DMS79 treated with DMSO at 0.1 percent for 48 hours (cell line): Measurements from ENCODE around the gene GPR101.

Source experiments
- DNase-seq: peaks from one replicate; lab custom pipeline; 2025; lab: John Stamatoyannopoulos, UW

The GPR101 gene, protein sequence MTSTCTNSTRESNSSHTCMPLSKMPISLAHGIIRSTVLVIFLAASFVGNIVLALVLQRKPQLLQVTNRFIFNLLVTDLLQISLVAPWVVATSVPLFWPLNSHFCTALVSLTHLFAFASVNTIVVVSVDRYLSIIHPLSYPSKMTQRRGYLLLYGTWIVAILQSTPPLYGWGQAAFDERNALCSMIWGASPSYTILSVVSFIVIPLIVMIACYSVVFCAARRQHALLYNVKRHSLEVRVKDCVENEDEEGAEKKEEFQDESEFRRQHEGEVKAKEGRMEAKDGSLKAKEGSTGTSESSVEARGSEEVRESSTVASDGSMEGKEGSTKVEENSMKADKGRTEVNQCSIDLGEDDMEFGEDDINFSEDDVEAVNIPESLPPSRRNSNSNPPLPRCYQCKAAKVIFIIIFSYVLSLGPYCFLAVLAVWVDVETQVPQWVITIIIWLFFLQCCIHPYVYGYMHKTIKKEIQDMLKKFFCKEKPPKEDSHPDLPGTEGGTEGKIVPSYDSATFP

DNA sequence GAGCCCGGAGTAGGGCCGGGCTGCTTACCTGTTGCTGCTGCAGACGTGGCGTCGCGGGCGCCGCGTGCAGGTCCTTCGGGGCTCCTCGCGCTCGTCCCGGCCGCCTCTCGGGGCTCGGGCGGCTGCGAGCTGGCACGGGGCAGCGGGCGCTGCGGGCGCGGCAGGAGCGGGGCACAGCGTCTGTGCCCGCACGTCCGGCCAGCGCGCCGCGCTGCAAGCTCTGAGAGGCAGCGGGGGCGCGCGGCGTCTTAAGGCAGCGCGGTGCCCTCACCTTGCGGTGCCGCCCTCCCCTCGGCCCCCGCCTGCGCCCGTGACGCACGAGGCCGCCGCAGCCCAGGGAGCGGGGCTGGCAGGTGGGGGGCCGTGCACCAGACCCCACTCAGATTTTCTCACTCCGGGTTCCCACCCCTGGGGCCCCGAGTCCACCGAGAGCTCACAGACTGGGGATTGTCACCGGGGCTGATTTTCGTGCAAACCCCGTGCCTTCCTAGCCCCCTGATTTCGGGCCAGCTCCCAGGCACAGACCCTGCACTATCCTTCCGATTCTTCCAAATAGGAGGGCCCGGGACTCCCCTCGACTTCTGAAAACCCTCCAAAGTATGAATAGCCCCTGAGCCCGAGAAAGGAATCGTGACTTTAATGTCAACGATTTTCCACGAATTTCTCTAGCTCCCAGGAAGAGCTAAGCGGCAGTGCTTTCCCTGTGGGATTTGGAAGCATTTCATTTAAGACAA, at the start of gene GPR101:
Gene GPR101 (minus strand): TSS at position 222 of the 734 bp plus-strand sequence. CDS start 2,321 bp downstream, outside the sequence.
- no peak for DNase-seq

DNA sequence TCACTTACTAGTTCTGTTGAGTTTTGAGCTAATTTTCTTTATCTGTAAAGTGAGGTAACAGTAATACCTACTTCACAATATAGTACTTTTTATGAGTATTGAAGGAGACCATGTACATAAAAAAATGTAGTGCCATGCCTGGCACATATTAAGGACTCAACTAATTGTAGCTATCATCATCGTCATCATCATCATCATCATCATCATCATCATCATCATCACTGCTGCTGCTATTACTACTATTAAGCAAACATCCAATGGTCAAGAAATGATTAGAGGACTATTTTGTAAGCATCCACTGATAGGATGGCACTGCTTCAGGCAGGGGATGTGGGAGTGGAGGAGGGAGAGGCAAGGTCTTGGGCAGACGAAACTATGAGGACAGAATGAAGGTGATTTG, 47.4 kb upstream of the GPR101 start:
- DNase-seq, result no peak

DNA sequence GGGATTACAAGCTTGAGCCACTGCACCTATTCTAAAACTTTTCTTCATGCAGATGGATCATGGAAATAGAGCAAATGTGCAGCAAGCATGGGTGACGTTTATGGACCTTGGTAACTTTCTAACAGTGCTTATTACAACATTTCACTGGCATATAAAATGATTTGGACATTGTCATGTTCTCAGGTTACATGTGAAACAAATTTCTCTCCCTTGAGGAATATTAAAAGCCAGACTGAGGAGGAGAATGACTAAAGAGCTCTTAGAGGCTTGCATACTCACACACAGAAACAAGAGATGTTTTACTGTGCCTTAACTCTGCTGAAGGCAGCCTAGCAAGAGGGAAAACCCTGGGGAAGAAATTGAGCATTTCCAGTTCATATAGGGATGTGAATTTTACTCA, 38.6 kb upstream of the GPR101 start:
- DNase-seq, result no peak

DNA sequence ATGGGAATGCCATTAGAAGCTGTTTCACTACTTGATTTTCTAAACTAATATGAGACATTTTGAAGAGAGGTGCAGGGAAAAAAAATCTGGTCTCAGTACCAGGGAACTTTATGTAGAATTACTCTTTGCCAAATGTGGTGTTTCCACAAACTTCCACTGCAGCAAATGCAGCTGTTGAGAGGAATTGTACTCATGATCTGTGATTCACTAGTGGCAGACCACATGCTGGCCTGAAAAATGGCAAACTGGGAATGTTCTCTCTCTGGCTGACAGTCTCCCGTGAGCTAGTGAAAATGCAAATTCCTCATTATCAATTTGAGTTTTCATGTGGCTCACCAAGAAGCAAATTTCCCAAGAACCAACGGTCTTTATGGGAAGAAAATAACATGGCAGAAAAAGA, 37.8 kb upstream of the GPR101 start:
- DNase-seq, result no peak

DNA sequence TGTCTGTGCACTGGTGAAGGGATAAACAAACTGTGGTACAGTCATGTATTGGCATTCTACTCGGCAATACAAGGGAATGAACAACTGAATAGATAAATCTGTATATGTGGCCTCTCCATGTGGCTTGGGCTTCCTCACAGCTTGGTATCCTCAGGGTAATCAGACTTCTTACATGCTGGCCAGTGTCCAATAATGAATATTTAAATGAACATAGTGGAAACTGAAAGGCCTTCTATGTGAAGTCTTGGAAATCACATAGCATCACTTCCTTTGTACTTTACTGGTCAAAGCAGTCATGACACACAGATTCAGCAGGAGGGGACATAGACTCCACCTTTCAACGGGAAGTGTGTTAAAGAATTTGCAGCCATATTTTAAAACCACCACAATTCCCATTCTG, 33.4 kb upstream of the GPR101 start:
- DNase-seq, result no peak

DNA sequence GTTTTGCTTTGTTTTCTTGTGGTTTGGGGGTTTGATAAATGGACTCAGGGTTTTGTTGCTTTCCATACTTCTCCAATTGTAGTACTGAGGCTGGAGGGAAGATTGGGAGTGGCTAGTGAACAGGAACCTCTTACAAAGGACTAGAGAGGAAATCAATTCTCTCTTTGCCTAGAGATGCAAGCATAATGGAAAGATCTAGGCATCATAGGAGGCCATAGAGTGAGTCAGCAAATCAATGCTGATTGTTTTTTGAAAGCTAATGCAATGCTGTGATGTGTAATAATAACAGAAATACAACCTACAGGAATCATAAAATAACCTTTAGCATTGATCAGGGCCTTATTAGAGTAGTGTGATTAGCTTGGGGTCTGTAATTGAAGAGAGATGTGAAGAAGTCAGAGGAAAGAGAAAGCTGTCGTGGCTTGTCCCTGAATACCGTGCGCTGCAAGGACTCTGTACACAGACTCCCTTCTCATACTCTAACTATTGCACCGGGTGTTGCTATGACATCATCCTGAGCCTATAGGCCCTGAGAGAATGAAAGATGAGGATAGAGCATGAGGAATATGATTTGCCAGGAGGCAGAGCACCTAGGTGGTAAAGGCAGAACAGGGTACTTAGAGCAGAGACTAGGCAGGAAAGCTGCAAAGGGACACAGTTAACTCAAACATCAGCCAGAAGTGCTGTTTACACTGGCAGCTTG, 29.3 kb upstream of the GPR101 start:
- DNase-seq, result no peak

DNA sequence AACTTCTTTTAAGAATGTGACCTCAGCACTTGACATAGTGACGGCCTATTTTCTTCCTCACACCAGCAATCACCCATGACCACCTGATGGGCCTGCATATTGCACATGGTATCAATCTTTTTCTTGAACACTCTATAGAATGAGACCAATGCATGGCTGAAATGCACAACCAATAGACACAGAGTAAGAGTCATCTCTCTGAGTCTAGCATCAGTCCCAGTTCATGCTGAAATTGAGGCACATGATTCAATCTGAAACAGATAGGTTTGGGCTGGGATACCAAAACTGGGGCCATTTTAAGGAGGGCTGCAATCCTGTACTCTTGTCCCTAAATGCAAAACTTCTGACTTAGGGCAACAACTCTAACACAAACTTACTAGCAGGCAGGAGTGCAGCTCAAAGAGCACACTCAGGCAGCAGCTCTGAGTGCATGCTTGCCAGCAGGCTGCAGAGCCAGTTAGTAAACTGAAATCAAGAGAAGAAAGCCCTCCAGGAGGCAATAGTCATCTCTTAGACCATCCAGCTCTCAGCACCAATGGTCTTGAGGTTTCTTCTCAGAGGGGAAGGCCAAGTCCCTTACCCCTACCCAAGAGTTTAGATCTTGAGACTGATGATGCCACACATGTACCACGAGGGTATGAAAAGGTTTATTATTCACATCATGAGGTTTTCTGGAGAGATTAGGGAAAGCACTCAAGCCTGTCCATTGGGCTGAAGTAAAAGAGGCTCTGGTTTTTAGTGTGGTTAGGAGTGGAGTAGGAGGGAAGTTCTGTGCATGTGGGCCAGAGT, 24.7 kb upstream of the GPR101 start:
- no peak for DNase-seq

DNA sequence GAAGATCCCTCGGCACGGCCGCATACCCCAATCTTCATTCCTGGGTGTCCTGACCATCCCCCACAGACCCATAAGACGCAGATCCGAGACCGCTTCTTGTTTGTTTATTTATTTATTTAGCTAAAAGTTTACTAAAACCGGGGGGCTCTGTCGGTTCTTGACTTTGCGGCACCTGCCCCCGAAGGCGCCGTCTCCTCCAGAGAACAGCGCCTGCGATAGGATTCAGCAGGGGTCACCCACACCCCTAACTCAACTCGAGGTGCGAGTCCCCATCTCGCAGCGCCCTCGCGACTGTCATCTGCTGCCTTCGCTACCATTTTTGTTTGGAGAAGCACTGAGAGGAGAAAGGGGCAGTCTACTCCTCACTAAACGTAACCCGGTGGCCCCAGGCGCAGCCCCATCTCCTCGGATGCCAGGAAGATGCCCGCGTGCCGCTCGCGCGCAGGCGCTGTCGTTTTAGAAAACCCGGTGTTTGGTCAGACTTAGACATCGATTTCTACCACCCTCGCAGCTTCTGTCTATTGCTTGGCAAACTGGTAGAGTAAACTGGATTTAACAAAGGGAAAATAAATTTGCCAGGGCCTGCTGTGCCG, 18.9 kb upstream of the GPR101 start:
- DNase-seq, result peak; percentile 2

DNA sequence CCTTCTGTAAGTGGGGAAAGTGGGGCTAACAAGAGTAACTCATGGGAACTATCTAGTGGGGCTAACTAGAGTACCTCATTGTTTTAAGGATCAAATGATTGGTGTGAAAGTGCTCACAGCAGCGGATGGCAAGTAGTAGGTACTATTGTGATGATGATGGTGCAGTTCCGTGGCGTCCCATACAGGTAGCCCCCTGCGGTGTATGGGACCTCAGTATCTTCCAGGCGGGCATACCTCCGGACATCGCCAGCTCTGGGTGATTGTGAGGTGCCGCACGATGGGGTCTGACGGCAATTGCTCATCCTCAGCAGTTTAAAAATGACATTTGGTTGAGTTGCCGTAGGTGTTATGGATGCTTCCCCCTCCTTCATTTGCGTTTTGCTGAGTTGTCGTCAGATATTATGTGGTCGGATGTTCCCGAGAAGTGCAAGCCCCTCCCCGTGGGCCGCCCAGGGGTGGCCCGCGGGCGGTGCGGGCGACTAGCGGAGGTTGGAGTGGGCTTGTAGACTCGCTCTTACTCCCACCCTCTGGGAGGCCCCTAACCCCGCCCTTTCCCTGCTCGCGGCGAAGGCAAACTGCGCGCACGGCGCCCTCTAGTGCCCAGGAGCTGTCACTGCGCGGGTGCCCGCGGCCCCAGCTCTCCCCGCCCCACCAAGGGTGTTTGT, 18.3 kb upstream of the GPR101 start:
- DNase-seq, result peak; percentile 22

DNA sequence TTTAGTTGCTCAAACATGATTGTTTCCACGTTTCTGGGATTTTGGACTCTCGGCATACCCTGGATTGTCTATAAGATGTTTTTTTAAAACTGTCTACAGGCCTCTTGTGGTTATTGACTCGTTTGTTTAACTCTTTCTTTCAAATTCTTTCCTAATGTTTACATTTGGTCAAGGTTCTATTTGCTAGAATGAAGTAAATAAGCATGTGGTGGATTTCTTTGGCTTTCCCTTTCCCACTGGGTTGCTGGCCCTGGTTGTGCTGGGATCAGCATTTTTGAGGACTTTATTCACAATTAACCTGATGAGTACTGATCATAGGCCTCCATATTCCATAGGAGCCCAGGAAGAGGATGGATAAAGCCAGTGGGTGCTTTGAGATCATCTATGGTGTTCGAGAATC, 11.1 kb upstream of the GPR101 start:
- DNase-seq, result no peak

DNA sequence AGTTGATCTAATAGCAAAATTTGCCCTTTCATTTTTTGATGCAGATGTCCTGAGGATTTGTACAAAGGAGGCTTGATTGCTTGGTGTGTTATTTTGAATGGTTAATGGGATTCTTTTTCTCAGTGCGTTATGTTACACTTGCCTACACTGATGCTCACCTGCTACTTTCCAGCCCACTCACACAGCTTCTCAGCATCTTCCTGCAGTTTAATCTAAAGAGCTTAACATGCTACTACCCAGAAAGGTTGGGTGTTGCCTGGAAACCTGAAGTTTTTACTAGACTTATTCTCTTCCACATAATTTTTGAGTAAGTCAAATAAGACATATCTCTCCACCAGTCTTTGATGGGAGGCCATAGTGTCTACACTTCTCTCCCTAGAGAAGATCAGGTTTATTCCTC, 9.9 kb upstream of the GPR101 start:
- DNase-seq, result no peak

DNA sequence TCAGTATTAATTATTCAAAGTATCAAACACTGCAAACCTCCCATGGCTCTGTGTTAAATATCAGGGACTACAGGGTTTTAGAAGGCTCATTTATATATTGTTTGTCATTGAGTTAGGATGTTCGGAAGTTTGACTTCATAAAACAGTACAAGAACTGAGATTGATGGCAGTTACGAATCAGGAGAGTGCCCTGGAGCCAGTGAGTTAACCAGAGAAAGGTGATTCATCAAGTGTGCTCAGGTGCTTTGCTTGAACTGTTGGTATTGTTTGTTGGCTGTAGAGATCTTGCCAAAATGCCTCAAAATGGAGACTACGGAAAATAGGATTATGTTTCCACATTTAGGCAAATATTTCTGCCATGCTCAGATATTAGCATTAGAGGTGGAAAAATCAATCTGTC, 7.5 kb upstream of the GPR101 start:
- no peak for DNase-seq

DNA sequence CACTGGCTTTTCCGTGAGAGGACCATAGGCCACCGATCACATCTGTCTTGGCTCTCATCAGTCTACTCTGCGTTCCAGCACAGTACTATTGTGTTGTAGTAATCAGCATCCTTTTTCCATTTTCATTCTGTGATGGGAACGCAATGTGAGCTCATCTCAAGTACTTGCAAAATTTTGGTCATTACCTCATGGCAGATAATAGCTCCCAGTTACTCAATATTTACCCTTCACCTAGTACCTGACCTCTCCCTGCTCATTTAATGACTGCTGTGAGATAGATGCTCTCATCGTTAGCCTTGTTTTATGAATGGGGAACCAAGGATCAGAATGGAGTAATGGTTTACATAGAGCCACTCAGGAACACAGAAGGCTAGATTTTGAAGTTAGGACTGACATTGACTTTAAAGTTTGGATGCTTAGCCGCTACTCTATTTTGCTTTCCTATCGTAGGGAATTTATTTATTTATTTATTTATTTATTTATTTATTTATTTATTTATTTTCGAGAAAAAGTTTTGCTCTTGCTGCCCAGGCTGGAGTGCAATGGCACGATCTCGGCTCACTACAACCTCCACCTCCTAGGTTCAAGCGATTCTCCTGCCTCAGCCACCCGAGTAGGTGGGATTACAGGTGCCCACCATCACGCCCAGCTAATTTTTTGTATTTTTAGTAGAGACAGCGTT, 6.5 kb upstream of the GPR101 start:
- DNase-seq, result no peak

DNA sequence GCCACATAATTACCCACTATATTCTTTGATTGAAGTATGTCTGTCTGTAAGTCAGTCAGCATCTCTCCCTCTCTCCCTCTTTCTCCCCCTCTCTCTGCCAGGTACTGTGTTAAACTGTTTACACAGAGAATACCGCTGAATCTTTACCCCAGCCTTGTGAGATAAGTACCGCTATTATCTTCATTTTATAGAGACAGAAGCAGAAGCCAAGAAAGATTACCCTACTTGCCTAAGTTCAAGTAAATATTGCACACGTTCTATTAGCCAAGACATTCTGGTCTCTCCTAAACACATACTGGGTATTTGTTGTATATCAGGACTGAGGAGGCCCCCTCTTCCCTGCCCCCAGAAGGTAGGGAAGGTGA, 695 bp upstream of the GPR101 start:
- DNase-seq, result no peak

DNA sequence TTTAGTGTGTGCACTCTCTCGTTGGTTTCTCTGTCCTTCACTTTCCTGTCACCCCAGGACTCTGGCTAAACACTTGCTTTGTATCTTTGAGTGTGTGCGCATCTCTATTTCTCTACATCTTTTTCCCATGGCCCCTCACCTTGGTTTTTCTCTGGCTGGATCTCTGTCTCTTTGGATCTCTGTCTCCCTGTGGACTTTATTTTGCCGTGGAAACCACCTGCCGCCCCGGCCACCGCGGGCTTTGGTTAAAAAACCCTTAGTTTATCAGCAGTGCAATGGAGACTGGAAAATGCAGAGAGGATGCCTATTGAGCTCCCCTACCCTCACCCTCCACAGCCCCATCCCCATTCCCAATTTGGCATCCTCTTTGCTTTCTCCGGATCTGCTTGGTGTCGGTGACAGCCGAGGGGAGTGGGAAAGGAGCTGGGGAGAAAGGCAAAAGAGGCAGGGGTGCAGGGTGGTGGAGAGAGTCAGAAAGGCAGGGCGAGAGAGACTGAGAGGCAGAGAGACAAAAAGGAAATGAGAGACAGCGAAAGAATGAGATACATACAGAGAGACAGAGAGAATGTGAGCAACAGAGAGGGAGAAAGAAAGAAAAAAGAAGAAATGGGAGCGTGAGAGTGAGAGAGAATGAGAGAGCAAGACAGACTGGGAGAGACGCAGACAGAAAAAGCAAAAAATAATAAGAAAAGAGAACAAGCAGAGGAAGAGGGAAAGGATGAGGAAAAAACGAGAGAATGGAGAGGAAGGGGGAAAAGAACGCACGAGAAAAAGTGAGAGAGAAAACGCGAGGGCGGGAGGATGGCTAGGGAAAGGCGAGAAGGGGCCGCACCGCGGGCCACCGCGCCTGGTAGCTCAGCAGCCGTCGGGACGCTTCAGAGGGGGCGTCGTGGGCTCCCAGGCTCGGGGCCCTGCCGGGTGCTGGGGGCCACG, 688 bp downstream of the GPR101 start:
- no peak for DNase-seq

DNA sequence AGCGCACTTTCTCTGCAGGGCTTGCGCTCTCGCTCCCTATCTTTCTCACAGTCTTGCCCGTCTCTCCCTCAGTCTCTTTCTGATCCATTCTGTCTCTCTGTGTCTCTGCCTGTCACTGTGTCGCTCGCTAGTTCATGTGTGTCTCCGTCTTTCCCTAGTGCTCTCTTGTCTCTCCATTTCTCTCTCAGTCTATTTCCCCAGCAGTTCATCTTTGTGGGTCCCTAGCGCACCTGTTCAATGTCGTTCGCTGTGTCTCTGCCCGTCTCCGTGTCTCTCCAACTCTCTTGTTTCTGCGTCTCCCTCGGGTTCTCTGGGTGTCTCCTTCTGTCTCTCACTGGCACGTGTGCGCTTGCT, 1.5 kb downstream of the GPR101 start:
- no peak for DNase-seq

DNA sequence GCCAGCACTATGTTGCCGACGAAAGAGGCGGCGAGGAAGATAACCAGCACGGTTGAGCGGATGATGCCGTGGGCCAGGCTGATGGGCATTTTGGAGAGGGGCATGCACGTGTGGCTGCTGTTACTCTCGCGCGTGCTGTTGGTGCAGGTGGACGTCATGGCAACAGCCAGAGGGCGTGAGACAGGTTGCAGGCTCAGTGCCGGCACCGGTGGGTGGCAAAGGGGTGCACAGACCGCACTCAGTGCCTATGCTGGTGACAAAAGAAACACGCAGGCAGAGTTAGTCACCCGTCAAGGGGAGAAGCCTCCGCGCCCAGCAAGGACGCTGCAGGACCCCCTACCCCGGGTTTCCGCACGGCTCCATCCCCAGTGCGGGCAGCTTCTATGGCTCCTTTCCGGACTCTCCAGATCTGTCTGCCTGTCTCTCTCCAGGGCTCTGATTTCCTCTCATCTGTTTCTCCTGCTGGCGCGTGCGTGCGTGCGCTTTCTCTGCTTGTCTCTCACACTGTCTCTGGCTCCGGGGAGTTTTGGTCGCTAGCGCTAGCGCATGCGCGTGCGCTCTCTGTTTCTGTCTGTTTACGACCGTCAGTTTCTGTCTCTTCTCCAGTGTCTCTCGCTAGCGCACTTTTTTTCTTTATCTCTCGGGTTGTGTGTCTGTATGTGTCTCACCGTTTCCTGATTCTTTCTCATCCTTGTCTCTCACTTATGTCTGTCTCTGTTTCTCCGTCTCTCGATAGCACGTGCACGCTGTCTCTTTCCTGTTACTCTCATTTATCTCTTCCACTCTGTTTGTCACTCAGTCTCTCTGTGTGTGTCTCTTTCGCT, 2.1 kb downstream of the GPR101 start:
- DNase-seq, result peak; percentile 17

DNA sequence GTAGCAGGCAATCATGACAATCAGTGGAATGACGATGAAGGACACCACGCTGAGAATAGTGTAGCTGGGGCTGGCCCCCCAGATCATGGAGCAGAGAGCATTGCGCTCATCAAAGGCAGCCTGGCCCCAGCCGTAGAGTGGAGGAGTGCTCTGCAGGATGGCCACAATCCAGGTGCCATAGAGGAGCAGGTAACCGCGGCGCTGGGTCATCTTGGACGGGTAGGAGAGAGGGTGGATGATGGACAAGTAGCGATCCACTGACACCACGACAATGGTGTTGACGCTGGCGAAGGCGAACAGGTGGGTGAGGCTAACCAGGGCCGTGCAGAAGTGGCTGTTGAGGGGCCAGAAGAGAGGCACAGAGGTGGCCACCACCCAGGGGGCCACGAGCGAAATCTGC, 2.8 kb downstream of the GPR101 start:
- no peak for DNase-seq
